Ascending aorta (tissue), 2 donors: ENCODE measurements around the gene HNRNPUL2. TPM values are rescaled to one million over a fixed set of nuclear protein-coding genes. Genes with fewer than 3 reads are reported as not detected.

Experiments
- DNase-seq, 2 donors: peaks; one replicate each; pipeline ENCODE4 v3.0.0-alpha.2; 2019; ENCODE audit warnings: low spot score in 2 of 2
- H3K27ac ChIP-seq, 2 donors: fragments of 200-600 bp; sonication (generic); one replicate each; pipeline ENCODE4 v1.5.1; 2016 to 2017; ENCODE audit warnings: mild to moderate bottlenecking in 1 of 2
- H3K27me3 ChIP-seq: fragments of 200-600 bp; sonication (generic); one replicate; pipeline ENCODE4 v1.5.1; 2017
- H3K36me3 ChIP-seq, 2 donors: fragments of 200-600 bp; sonication (generic); one replicate each; pipeline ENCODE4 v1.5.1; 2016
- H3K4me1 ChIP-seq, 2 donors: fragments of 200-600 bp; sonication (generic); one replicate each; pipeline ENCODE4 v1.5.1; 2016 to 2017; ENCODE audit warnings: mild to moderate bottlenecking in 1 of 2
- H3K4me3 ChIP-seq, 2 donors: fragments of 200-600 bp; sonication (generic); one replicate each; pipeline ENCODE4 v1.5.1; 2016 to 2017; ENCODE audit warnings: mild to moderate bottlenecking in 1 of 2
- H3K9me3 ChIP-seq, 2 donors: fragments of 200-600 bp; sonication (generic); one replicate each; pipeline ENCODE4 v1.5.1; 2016
- CTCF ChIP-seq, 3 experiments: fragments of 200-600 bp in 2 of 3; fragments of 450-650 bp in 1 of 3; sonication (generic) in 2 of 3; IDR thresholded peaks; one replicate each; pipeline ENCODE4 v1.5.1; 2016 to 2019; ENCODE audit warnings: antibody characterized with exemption in 3 of 3, mild to moderate bottlenecking in 1 of 3, moderate library complexity in 1 of 3
- intact Hi-C: fragments of 100-400 bp; cut with DNase I; formaldehyde crosslinking; loops from one replicate; pipeline ENCODE4 v1.15.1; 2023
- total RNA-seq: library from RNA; depleted of rRNA; stranded (reverse); fragments of >200 nt; gene quantifications from one replicate; pipeline ENCODE4 v1.1.0, GENCODE V29; 2016

The HNRNPUL2 gene
- total RNA-seq, 1 donor from 2014 or later: 14.6 TPM

- Histone ChIP-seq H3K9me3 (no peaks in the 10 kb centered on the region), H3K4me1 (no peaks in the 10 kb centered on the region), H3K27me3 (no peaks in the 10 kb centered on the region), H3K27ac (no peak overlapping the region), H3K36me3 (peaks cover 84 to 94% of the 10 kb centered on the region in 2 donors), H3K4me3 (no peak overlapping the region)
- no peak for TF ChIP-seq CTCF (IDR thresholded peaks at IDR 0.05)
- intact Hi-C loops: no loop called here
- DNase-seq: no peak
These were observed 11.8 kb downstream of the HNRNPUL2 start for GRCh38 chr11:62715150-62716130.

- H3K4me3 ChIP-seq: no peak overlapping the region
- H3K9me3 ChIP-seq: no peaks in the 10 kb centered on the region
- peaks cover 4 to 10% of the 10 kb centered on the region in 2 donors for H3K4me1 ChIP-seq
- no peaks in the 10 kb centered on the region for H3K27me3 ChIP-seq
- no peak for DNase-seq
- intact Hi-C loops: no loop called here
- peaks cover 64 to 76% of the 10 kb centered on the region in 2 donors for H3K36me3 ChIP-seq
- no peak overlapping the region for H3K27ac ChIP-seq
- TF ChIP-seq CTCF (IDR thresholded peaks at IDR 0.05): no peak
These were observed 13.9 kb downstream of the HNRNPUL2 start for GRCh38 chr11:62713343-62713742.

GRCh38 chr11:62712861-62713260 is 14.4 kb downstream of the HNRNPUL2 start:
- TF ChIP-seq CTCF (IDR thresholded peaks at IDR 0.05): no peak
- Histone ChIP-seq H3K4me1 (peaks cover 4 to 13% of the 10 kb centered on the region in 2 donors), H3K36me3 (peaks cover 59 to 71% of the 10 kb centered on the region in 2 donors), H3K9me3 (no peaks in the 10 kb centered on the region), H3K27me3 (no peaks in the 10 kb centered on the region), H3K4me3 (no peak overlapping the region), H3K27ac (no peak overlapping the region)
- intact Hi-C loops: no loop called here
- no peak for DNase-seq

- Histone ChIP-seq H3K9me3 (no peaks in the 10 kb centered on the region), H3K4me3 (no peak overlapping the region), H3K27me3 (no peaks in the 10 kb centered on the region), H3K4me1 (peaks cover 4 to 13% of the 10 kb centered on the region in 2 donors), H3K27ac (no peak overlapping the region), H3K36me3 (peaks cover 54 to 66% of the 10 kb centered on the region in 2 donors)
- no peak for TF ChIP-seq CTCF (IDR thresholded peaks at IDR 0.05)
- DNase-seq: no peak
- intact Hi-C loops: no loop called here
These were observed 14.9 kb downstream of the HNRNPUL2 start for GRCh38 chr11:62712276-62712812.

GRCh38 chr11:62710001-62710345 is 17.3 kb downstream of the HNRNPUL2 start:
- peak in 1 of 3 experiments; percentile 5 for TF ChIP-seq CTCF (IDR thresholded peaks at IDR 0.05)
- intact Hi-C loops: no loop called here
- no peak for DNase-seq
- Histone ChIP-seq H3K4me1 (peaks cover 8 to 21% of the 10 kb centered on the region in 2 donors), H3K4me3 (peak overlapping the region; percentile 56 to 75), H3K9me3 (no peaks in the 10 kb centered on the region), H3K27ac (peak overlapping the region; percentile 91 to 94), H3K36me3 (peaks cover 32 to 42% of the 10 kb centered on the region in 2 donors), H3K27me3 (no peaks in the 10 kb centered on the region)
